Left lung (tissue), 10 donors: ENCODE measurements around the gene CAMK2D. TPM values are rescaled to one million over a fixed set of nuclear protein-coding genes. Genes with fewer than 3 reads are reported as not detected.

Experiments
- ATAC-seq: fragments of 200-7000 bp; cut with Tn5 transposase; one replicate; pipeline ENCODE4 v1.9.1; 2020; ENCODE audit warnings: moderate library complexity
- DNase-seq, 4 donors: peaks; one replicate each; pipeline ENCODE4 v3.0.0-alpha.2; 2013 to 2020
- H3K27ac ChIP-seq, 2 donors: fragments of 200-600 bp; sonication (generic) in 1 of 2; one replicate each; pipeline versions ENCODE4 v1.5.0 to v1.8.0; 2020 to 2021
- H3K27me3 ChIP-seq, 2 donors: fragments of 200-600 bp; sonication (generic) in 1 of 2; one replicate each; pipeline versions ENCODE4 v1.5.0 to v1.8.0; 2020 to 2021
- H3K36me3 ChIP-seq, 2 donors: fragments of 200-600 bp; sonication (generic) in 1 of 2; one replicate each; pipeline versions ENCODE4 v1.5.0 to v1.8.0; 2020 to 2021
- H3K4me1 ChIP-seq, 2 donors: fragments of 200-600 bp; one replicate each; pipeline ENCODE4 v1.8.0; 2021
- H3K4me3 ChIP-seq, 2 donors: fragments of 200-600 bp; sonication (generic) in 1 of 2; one replicate each; pipeline versions ENCODE4 v1.5.0 to v1.8.0; 2020 to 2021; ENCODE audit warnings: mild to moderate bottlenecking in 1 of 2
- H3K9me3 ChIP-seq, 2 donors: fragments of 200-600 bp; sonication (generic) in 1 of 2; one replicate each; pipeline versions ENCODE4 v1.5.0 to v1.8.0; 2020 to 2021
- CTCF ChIP-seq, 2 donors: fragments of 200-600 bp; sonication (generic) in 1 of 2; IDR thresholded peaks; one replicate each; pipeline versions ENCODE4 v1.5.0 to v1.8.0; 2021; ENCODE audit warnings: antibody characterized with exemption in 2 of 2
- intact Hi-C, 2 donors: fragments of 100-400 bp; cut with DNase I; formaldehyde crosslinking; loops; one replicate each; pipeline versions ENCODE4 v1.11.2 to v1.14.2; 2022
- polyA plus RNA-seq, 6 donors: library from polyadenylated mRNA; unstranded; fragments of 120-200 nt; gene quantifications; one replicate each; pipeline ENCODE4 v1.2.1, GENCODE V29; 2013; ENCODE audit not compliant: insufficient read length in 6 of 6
- total RNA-seq, 2 donors: library from RNA; stranded (reverse); fragmentation: NEBNext Ultra II Directional; extraction: Animal tissue kit (Norgen Biotek cat#: 25700); gene quantifications; one replicate each; pipeline ENCODE4 v1.2.1, GENCODE V29; 2021
- donor health status: DM: no; HTN: yes; CAD: no.
- donor health status: DM: no; HTN: no; CAD: no.

The CAMK2D gene
- total and polyA plus RNA-seq, 8 donors = 50.3 to 93.2 (median 68.4) TPM

- TF ChIP-seq CTCF (IDR thresholded peaks at IDR 0.05) = no peak
- Histone ChIP-seq H3K27ac (no peak overlapping the region), H3K4me3 (no peak overlapping the region), H3K9me3 (no peaks in the 10 kb centered on the region), H3K36me3 (peaks cover 0 to 10% of the 10 kb centered on the region in 2 donors), H3K4me1 (no peaks in the 10 kb centered on the region), H3K27me3 (no peaks in the 10 kb centered on the region)
- no peak for DNase-seq
- no peak for ATAC-seq
- intact Hi-C loops = no loop called here
These were observed 278.4 kb downstream of the CAMK2D start for GRCh38 chr4:113483131-113483530.

DNA sequence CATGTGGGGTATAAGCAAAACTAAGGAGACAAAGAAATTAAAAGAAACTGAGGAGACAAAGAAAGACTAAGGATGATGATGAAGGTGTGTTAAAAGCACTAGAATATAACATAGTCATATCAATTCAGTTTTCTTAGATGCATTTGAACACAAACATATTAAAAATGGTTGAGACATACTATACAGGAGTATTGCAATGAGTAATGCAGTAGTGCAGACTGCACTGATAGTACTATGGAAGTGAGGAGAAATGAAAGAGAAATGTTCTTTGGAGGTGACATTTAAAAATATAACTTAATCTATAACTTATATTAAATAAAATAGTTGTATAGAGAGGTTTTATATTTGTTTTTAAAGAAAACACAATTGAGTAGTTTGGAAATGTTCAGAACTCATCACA, 279.2 kb downstream of the CAMK2D start:
- intact Hi-C loops = no loop called here
- no peaks in the 10 kb centered on the region for H3K27me3 ChIP-seq
- TF ChIP-seq CTCF (IDR thresholded peaks at IDR 0.05) = no peak
- peaks cover 0 to 4% of the 10 kb centered on the region in 2 donors for H3K9me3 ChIP-seq
- DNase-seq (no peak), ATAC-seq (no peak)
- no peak overlapping the region for H3K4me3 ChIP-seq
- H3K36me3 ChIP-seq = peaks cover 0 to 10% of the 10 kb centered on the region in 2 donors
- no peak overlapping the region for H3K27ac ChIP-seq
- no peaks in the 10 kb centered on the region for H3K4me1 ChIP-seq

- DNase-seq (no peak), ATAC-seq (no peak)
- Histone ChIP-seq H3K4me3 (no peak overlapping the region), H3K36me3 (peaks cover 0 to 10% of the 10 kb centered on the region in 2 donors), H3K9me3 (peaks cover 0 to 9% of the 10 kb centered on the region in 2 donors), H3K27me3 (no peaks in the 10 kb centered on the region), H3K27ac (no peak overlapping the region), H3K4me1 (no peaks in the 10 kb centered on the region)
- intact Hi-C loops = no loop called here
- no peak for TF ChIP-seq CTCF (IDR thresholded peaks at IDR 0.05)
These were observed 279.7 kb downstream of the CAMK2D start for GRCh38 chr4:113481820-113482219.

- TF ChIP-seq CTCF (IDR thresholded peaks at IDR 0.05) = no peak
- DNase-seq (no peak), ATAC-seq (no peak)
- Histone ChIP-seq H3K36me3 (peaks cover 0 to 10% of the 10 kb centered on the region in 2 donors), H3K4me3 (no peak overlapping the region), H3K27me3 (no peaks in the 10 kb centered on the region), H3K27ac (no peak overlapping the region), H3K9me3 (peaks cover 0 to 10% of the 10 kb centered on the region in 2 donors), H3K4me1 (no peaks in the 10 kb centered on the region)
- intact Hi-C loops = no loop called here
These were observed 281.4 kb downstream of the CAMK2D start for GRCh38 chr4:113480109-113480508.

DNA sequence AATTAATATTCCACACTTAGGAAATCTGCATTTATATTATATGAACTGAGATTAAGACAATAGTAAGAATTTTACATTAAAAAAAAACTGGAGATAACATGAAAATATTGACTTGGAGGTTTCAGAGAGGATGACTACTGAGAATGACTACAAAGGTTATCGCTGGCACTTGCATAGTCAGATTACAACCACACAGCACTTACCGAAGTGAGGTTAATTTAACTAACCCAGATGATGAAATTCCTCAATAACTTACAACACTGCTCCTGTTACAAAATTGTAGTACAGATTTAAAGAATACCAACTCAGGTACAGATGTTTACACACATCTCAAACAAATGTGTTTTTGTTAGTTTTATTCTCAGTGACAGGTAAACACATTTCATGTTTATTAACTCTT, 283.5 kb downstream of the CAMK2D start:
- no peaks in the 10 kb centered on the region for H3K27me3 ChIP-seq
- H3K4me3 ChIP-seq = no peak overlapping the region
- intact Hi-C loops = no loop called here
- H3K4me1 ChIP-seq = no peaks in the 10 kb centered on the region
- no peak for DNase-seq
- no peak for ATAC-seq
- H3K27ac ChIP-seq = no peak overlapping the region
- TF ChIP-seq CTCF (IDR thresholded peaks at IDR 0.05) = no peak
- peaks cover 0 to 4% of the 10 kb centered on the region in 2 donors for H3K36me3 ChIP-seq
- H3K9me3 ChIP-seq = peaks cover 0 to 10% of the 10 kb centered on the region in 2 donors
